Fibroblast of skin of left biceps (primary cell): ENCODE measurements around the gene KRT82.

Experiments
- DNase-seq, 2 experiments: peaks; one replicate each; pipeline ENCODE4 v3.0.0-alpha.2; 2013; ENCODE audit warnings: low read depth in 2 of 2

Gene KRT82

DNA sequence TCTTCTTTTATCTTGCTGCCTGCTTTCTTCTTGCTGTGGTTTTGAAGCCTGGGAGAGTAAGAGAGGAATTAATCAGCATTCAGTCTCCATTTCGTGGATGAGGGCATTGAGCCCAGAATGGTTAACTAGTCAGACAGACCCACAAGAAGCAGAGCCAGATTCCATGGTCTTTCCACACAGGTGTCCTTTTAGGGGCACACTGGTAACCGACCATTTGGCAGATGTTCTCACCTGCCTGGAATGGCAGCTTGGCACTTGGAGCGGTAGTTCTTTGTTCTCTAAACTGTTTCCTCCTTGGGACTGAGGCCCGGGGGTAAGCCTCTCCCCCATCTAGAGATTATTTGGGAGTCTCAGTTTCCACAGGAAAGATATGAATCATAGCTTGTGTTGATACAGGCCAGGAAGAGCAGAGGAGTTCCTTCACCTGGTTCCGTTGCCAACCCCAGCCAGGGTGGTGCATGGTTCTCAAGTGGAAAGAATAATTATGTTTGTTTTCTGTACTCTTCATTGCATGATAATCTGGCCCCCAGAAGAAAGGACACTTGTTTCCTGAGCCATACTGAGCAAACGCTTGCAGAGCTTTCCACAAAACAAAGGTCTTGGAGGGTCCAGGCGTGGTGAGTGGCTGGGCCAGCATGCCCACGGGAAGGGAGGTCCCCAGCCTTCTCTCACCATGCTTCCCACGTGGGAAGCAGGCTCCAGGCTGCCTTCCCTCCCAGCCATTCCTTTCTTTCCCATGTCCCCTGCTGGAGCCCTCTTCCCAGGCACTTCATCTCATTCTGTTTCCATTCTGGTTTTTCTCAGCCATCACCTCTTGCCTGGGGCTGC lies 30.1 kb upstream of the KRT82 start:
- no peak for DNase-seq

DNA sequence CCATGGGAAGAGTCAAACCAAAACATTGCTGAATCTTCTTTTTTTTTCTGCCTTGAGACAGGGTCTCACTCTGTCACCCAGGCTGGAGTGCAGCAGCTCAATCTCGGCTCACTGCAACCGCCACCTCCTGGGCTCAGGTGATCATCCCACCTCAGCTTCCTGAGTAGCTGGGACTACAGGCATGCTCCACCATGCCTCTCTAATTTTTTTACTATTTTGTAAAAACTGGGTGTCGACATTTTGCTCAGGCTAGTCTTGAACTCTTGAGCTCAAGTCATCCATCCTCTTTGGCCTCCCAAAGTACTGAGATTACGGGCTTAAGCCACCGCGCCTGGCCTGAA lies 29.5 kb upstream of the KRT82 start:
- DNase-seq: no peak

DNA sequence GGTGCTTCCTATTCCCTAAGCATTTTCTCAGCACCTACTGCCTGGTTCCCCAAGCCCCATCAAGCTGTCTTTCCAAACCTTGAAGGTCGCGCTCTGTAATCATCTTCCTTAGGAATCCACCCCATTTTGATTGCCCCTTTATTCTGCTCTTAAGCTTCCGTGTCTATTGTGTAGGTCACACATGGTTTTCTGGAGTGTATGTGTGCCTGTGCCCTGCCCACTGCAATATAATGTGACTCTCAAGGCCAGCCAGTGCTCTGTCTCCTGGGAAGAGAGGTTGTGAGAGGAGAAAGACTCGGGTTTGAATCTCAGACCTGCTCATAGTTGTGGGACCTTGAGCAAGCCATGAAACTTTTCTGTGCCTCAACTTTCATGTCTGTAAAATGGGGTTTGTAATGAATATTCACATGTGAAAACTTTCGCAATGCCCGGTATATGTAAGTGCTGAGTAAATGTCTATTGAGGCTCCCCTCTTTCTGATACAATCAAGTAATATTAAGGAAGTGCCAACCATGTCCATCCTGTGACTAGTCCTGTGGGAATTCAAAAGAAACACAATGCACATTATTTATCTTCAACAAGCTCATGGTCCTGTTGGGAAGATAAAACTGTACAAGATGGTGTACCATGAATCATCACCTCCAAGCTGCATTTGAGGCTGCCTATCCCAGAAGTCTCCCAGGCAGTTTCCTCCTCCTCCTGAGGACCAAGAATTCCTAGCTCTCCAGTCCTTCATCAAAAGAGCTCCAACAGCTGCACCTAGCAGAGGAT lies 28.8 kb upstream of the KRT82 start:
- DNase-seq: no peak

GRCh38 chr12:52434081-52434733 lies 28.1 kb upstream of the KRT82 start, which contains the start of gene KRT75:
Gene KRT75 (minus strand): TSS chr12:52434371. CDS start chr12:52434304, 67 bp downstream.
- no peak for DNase-seq

DNA sequence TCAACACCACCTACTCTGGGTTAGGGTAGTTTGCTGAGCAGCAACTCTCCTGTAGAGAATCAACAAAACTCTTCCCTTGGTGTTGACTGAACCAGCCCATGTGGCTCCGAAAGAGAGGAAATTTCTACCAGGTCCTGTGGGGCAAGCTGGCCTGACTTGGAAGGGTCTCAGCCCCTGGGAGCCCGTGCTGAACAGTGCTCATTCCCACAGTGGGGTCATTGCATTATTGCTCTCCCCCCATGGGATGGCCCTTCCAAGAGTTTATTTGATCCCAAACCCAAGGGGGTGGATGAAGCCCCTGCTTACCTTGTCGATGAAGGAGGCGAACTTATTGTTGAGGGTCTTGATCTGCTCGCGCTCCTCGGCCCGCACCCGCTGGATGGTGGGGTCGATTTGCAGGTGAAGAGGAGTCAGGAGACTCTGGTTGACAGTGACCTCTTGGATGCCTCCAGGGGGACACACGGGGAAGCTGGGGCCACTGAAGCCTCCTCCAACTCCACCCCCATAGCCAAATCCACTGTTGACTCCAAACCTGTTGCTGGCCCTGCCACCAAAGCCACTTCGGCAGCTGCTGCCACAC lies 27.5 kb upstream of the KRT82 start:
- DNase-seq: no peak

DNA sequence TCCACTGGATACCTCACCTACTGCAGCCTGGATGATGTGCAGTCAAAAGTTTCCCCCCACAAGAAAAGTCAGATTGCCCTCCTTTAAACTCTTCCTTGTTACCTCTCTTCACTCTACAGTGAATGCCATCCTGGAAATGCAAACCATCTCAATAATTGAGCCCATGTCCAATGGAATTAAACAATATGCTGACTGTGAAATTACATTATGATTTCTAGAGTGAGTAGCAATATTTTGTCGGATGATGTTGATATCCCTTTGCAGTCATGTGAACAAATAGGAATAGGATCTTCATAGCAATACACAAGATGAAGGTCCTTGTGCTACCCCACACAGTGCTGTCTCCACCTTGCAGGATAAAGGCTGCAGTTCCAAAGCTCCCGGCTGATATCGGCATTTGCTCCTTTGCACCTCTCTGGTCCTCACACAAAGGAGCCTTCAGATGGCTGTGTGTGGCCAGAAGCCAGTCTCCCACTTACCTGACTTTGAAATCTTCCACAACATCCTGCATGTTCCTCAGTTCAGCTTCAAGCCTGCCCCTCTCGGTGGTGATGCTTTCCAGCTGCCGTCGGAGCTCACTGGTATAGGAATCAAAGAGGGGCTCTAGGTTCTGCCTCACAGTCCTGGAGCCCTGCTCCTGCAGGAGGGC lies 26.5 kb upstream of the KRT82 start:
- no peak for DNase-seq

DNA sequence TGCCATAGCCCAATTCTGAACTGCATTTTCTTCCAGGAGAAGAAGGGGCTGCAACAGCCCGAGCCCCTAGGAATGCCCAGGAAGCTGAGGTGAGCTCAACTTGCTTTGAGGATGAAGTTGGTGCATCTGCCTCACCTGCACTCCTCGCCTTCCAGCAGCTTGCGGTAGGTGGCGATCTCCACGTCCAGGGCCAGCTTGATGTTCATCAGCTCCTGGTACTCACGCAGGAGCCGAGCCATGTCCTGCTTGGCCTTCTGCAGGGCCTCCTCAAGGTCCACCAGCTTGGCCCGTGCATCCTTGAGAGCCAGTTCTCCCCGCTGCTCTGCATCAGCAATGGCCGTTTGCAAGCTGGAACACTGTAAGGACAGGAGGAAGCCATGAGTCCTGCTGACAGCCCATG lies 22.0 kb upstream of the KRT82 start:
- no peak for DNase-seq

GRCh38 chr12:52427083-52427482 lies 20.9 kb upstream of the KRT82 start:
- DNase-seq: no peak

GRCh38 chr12:52426034-52426433 lies 19.9 kb upstream of the KRT82 start:
- no peak for DNase-seq

GRCh38 chr12:52425466-52425865 lies 19.3 kb upstream of the KRT82 start:
- DNase-seq: no peak

- no peak for DNase-seq
These were observed 17.7 kb upstream of the KRT82 start for GRCh38 chr12:52423661-52424500.

DNA sequence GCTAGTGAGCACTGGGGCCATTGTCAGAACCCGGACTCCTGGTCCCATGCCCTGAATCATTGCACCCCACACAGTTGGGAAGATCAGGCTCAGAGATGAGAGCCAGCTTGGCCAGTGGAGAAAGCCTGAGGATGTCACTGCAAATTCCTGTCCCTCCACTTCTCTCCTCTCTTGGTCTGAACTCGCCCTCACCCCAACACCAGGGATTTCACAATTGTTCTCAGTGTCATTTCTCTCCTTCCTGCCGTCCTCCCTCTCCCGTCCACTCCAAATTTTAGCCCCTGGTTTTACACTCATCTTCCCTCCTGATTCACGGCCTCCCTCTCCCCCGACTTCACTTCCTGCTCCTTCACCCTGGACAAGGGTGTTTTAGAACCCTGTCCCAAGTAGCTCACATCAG lies 16.9 kb upstream of the KRT82 start:
- no peak for DNase-seq

DNA sequence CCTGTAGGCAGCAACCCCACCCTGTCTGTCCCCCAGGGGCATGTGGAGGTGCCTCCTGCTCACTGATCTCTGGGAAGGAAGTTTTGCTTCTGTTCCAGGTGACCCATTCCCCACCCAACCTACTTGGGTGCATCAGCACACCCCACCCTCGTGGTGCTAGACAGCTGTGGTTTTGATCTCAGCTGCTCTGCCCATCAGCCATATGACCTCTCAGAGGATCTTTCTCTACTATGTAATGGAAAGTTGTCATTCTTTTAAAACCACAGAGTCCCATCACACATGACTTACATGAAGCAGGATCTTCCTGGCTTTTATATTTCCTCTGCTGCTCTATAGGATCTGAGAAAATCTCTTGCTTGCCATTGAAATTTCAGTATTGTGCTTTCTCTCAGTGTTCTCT lies 13.5 kb upstream of the KRT82 start:
- no peak for DNase-seq

- no peak for DNase-seq
These were observed 12.5 kb upstream of the KRT82 start for GRCh38 chr12:52418576-52419110.

DNA sequence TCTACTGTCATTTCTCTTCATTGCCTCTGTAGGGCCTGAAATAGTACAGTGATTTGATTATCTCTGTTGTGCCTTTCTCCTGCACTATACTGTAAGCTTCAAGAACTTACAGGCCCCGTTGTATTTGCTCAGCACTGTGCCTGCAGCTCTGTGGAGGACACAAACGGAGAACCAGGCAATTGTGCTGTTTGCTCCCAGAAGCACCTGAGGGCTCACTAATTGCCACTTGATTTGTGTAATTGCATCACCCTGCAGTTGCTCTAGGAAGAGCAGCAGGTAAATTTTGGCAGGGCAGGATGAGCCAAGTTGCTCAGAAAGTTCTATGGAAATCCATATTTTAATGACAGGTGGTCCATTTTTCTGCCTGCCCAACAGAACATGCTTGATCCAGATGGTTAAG lies 11.6 kb upstream of the KRT82 start:
- DNase-seq: no peak

GRCh38 chr12:52416795-52417194 lies 10.7 kb upstream of the KRT82 start:
- DNase-seq: no peak

DNA sequence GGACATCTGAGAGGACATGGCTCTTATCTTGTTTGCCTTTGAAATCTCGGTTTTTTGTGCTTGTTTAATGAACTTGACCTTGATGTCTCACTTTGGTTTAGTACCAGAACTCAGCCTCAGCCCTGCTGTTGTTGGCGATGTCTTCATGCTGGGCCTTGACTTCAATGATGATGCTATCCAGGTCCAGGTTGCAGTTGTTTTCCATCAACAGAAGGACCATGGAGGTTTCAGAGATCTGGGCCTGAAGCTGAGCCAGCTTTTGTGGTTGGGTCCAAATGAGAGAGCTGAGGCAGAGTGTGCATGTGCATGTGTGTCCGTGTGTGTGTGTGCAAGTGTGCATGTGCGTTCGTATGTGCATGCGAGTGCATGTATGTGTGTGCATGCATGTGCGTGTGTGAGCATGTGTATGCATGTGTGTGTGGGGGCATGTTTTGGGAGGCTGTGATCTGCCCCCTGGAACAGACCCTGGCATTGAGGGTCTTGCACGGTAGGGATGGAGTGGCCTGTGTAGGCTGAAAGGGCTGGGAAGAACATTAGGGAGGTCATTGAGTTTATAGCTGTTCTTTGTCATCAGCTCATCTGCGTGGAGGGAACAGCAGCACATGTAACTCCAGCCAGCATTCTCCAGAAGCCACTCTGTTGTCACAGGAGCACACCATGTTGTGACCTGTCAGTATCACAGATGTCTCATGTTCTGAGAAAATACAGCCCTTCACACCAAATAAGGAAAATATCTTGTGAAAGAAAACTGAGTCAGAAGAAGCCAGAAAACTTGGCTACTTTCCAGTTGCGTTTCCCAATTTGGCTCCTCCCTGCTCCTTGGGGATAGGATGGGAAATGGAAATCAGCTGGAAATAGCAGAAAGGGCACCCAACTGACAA lies 10.0 kb upstream of the KRT82 start:
- peak; percentile 63 to 68 for DNase-seq

GRCh38 chr12:52414936-52415335 lies 8.8 kb upstream of the KRT82 start:
- no peak for DNase-seq

DNA sequence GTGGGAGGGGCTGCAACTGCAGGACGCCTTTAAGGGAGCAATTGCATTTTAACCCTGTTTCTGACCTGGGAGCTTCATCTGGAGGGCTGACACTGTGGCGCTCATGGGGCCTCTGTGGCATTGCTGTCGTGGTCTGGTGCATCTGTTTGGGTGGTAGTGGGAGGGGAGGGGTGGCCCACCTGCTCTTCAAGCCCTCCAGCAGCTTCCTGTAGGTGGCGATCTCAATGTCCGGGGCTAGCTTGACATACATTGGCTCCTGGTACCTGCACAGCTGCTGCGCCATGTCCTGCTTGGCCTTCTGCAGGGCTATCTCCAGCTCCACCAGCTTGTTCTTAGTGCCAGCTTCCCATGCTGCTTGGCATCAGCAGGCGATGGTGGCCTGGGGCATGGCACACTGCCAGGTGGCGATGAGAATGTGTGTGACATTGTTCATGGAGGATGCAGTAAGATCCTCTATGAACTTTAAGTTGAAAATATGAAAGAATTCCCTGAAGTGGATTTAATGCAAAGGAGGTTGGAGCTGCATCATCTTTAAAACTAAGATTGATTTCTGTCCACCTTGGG lies 7.7 kb upstream of the KRT82 start:
- DNase-seq: no peak
